HL-60 (cell line): ENCODE results near the gene ARHGAP10.
"Not testable (repeated sequence)": the region's sequence is repeated elsewhere in the genome, so short reads cannot be mapped to it uniquely, and the experiment has no call there.

Experiments
- CTCF ChIP-seq: IDR thresholded peaks from one replicate; pipeline ENCODE4 v1.5.1; 2011; ENCODE audit warnings: low read length, control low read depth, inconsistent platforms; ENCODE audit not compliant: insufficient read depth
- GABPA ChIP-seq: IDR thresholded peaks from 2 replicates; pipeline ENCODE4 v1.6.1; 2012; ENCODE audit warnings: low read depth
- POLR2AphosphoS5 ChIP-seq: IDR thresholded peaks from 2 replicates; pipeline ENCODE4 v1.6.1; 2012; ENCODE audit warnings: low read depth

- not testable (repeated sequence) for TF ChIP-seq POLR2AphosphoS5, CTCF, GABPA
These were observed 153.3 kb downstream of the ARHGAP10 start for GRCh38 chr4:147885216-147885615.
